NCI-H1092 treated with DMSO at 0.1 percent for 48 hours (cell line): Measurements from ENCODE around the gene ABCC10.

Experiments used
- DNase-seq: peaks from one replicate; lab custom pipeline; 2025; lab: John Stamatoyannopoulos, UW

ABCC10 gene

GRCh38 chr6:43471399-43471798, 44.1 kb downstream of the ABCC10 start:
- DNase-seq, result no peak

- DNase-seq, result no peak
These were observed 45.2 kb downstream of the ABCC10 start for GRCh38 chr6:43472515-43472914.

- DNase-seq, result no peak
These were observed 48.2 kb downstream of the ABCC10 start for GRCh38 chr6:43475516-43475915.

GRCh38 chr6:43476746-43477145, 49.4 kb downstream of the ABCC10 start:
- peak; percentile 43 for DNase-seq

- peak; percentile 97 for DNase-seq
These were observed 50.1 kb downstream of the ABCC10 start, which contains the start of gene TJAP1 for GRCh38 chr6:43477235-43478007. TSS of gene TJAP1 (plus strand) at chr6:43477570. CDS start at chr6:43499002, 21,432 bp downstream.

- no peak for DNase-seq
These were observed 50.6 kb downstream of the ABCC10 start for GRCh38 chr6:43478008-43478372.

GRCh38 chr6:43481075-43481474, 53.7 kb downstream of the ABCC10 start:
- DNase-seq, result no peak

GRCh38 chr6:43481591-43482236, 54.4 kb downstream of the ABCC10 start:
- no peak for DNase-seq

- no peak for DNase-seq
These were observed 61.4 kb downstream of the ABCC10 start for GRCh38 chr6:43488667-43489276.

GRCh38 chr6:43489277-43490072, 62.1 kb downstream of the ABCC10 start:
- no peak for DNase-seq

- DNase-seq, result no peak
These were observed 63.2 kb downstream of the ABCC10 start for GRCh38 chr6:43490523-43490939.

GRCh38 chr6:43491750-43492661, 64.7 kb downstream of the ABCC10 start:
- DNase-seq, result peak; percentile 84

GRCh38 chr6:43492673-43493072, 65.3 kb downstream of the ABCC10 start:
- peak; percentile 29 for DNase-seq

- no peak for DNase-seq
These were observed 65.9 kb downstream of the ABCC10 start for GRCh38 chr6:43493230-43493629.

- DNase-seq, result no peak
These were observed 66.5 kb downstream of the ABCC10 start for GRCh38 chr6:43493833-43494232.

GRCh38 chr6:43494321-43494720, 67.0 kb downstream of the ABCC10 start:
- no peak for DNase-seq

GRCh38 chr6:43494766-43495165, 67.4 kb downstream of the ABCC10 start:
- DNase-seq, result no peak

- DNase-seq, result no peak
These were observed 68.1 kb downstream of the ABCC10 start for GRCh38 chr6:43495409-43495941.

GRCh38 chr6:43496370-43497128, 69.2 kb downstream of the ABCC10 start:
- DNase-seq, result no peak

GRCh38 chr6:43497129-43497396, 69.7 kb downstream of the ABCC10 start:
- DNase-seq, result no peak
